Right ventricle myocardium inferior (tissue), 1 donor: Measurements from ENCODE around the gene SLC35E4. TPM values are rescaled to one million over a fixed set of nuclear protein-coding genes. Genes with fewer than 3 reads are reported as not detected.
A peak's percentile ranks its signal among the peaks of the same experiment; 100 is the strongest.

Experiments used
- ATAC-seq: fragments of 200-7000 bp; cut with Tn5 transposase; one replicate; pipeline ENCODE4 v1.9.1; 2020; ENCODE audit warnings: mild to moderate bottlenecking, moderate library complexity
- DNase-seq: peaks from one replicate; pipeline ENCODE4 v3.0.0; 2021; ENCODE audit errors: missing footprints
- intact Hi-C: fragments of 100-400 bp; cut with DNase I; formaldehyde crosslinking; loops from one replicate; pipeline ENCODE4 v1.11.0; 2022
- total RNA-seq: library from RNA; stranded (reverse); fragmentation: NEBNext Ultra II Directional; extraction: Animal tissue kit (Norgen Biotek cat#: 25700); gene quantifications from one replicate; pipeline ENCODE4 v1.2.1, GENCODE V29; 2021
- donor health status: DM: no; HTN: yes; CAD: no; lungs with severe emphysema.

The SLC35E4 gene
- total RNA-seq, 1 donor from 2014 or later: 5.0 TPM

DNA sequence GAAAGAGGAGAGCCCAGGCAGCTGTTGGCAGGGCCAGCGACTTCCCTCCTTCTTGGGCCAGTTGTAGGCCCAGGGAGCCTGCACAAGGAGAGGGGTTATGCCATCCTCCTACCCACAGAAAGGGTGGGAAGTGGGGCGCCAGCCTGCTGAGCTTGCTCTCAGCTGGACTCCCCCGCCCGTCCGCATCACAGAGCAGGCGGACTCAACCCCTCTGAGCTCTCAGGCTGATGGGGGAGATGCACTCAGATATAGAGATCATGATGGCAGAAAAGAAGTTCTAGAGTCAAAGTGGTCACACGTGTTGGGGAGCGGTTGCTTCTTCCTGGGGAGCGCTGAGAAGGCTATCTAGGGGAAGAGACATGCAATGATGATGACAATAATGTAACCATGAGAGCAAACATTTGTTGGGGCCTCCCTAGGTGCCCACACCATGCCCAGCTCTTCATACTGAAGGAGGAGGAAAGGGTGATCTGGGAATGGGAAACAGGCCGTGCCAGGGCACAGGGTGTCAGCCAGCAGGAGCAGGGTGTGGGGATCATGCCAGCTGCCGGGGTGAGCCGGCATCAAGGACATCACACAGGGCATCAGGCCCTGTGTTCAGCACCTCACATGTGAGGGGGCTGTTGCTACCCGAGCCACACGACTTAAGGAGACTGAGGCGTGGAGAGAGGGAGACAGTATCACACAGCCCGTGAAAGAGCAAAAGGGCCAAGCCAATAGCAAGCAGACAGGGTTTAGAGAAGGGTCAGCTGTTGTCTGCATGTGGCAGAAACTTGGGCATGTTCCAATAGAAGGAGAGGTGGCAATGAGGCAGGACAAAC is 7.7 kb downstream of the SLC35E4 start:
- DNase-seq: no peak
- intact Hi-C loops: no loop called here
- peak; percentile 77 for ATAC-seq

DNA sequence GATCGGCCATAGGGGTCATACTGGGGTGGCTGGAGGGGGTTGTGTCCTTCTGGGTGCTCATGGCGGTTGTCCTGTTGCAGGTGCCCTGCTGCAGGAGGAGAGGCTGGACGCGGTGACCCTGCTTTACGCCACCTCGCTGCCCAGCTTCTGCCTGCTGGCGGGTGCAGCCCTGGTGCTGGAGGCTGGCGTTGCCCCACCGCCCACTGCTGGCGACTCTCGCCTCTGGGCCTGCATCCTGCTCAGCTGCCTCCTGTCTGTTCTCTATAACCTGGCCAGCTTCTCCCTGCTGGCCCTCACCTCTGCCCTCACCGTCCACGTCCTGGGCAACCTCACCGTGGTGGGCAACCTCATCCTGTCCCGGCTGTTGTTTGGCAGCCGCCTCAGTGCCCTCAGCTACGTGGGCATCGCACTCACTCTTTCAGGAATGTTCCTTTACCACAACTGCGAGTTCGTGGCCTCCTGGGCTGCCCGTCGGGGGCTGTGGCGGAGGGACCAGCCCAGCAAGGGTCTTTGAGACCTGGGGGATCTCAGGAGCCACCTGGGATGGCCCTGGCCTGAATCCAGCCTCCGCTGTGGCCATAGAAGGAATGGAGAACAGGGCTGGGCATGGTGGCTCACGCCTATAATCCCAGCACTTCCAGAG is 11.1 kb downstream of the SLC35E4 start:
- ATAC-seq: no peak
- intact Hi-C loops: no loop called here
- DNase-seq: no peak

DNA sequence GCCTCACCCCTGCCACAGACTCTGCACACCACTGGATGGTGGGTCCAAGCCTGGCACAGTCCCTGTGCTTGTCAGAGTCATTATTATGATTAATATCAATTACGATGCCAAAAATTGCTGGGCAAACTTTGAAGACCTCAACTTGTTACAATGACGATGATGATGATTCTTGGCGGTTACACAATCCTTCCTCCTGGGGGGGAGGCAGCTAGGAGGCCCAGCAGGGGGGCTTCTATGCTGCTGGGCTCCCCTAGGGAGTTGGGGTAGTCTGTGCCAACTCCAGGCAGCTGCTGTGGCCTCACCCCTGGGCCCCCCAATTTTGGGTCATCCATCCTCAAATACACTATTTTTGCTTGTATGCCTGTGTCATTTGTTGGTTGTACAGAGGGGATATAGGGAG is 12.0 kb downstream of the SLC35E4 start:
- ATAC-seq (no peak), DNase-seq (no peak)
- intact Hi-C loops: no loop called here

DNA sequence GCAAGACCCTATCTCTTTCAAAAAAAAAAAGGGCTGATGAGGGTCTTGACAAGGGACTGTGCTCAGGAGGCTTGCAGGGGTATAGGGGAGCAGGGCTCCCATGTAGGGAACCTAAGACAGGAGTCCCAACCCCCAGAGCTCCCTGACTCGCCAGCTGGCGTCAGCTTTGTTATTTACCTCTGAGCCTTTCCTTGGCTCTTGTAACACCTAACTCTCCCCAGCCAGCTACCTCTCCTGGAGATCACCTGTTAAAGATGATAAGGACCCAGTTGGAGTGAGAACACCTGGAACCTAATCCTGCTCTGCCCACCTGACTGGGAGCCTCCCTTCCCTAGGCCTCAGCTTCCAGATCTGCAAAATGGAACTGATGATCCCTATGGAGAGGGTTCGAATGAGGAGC is 13.2 kb downstream of the SLC35E4 start:
- no peak for DNase-seq
- intact Hi-C loops: no loop called here
- no peak for ATAC-seq

DNA sequence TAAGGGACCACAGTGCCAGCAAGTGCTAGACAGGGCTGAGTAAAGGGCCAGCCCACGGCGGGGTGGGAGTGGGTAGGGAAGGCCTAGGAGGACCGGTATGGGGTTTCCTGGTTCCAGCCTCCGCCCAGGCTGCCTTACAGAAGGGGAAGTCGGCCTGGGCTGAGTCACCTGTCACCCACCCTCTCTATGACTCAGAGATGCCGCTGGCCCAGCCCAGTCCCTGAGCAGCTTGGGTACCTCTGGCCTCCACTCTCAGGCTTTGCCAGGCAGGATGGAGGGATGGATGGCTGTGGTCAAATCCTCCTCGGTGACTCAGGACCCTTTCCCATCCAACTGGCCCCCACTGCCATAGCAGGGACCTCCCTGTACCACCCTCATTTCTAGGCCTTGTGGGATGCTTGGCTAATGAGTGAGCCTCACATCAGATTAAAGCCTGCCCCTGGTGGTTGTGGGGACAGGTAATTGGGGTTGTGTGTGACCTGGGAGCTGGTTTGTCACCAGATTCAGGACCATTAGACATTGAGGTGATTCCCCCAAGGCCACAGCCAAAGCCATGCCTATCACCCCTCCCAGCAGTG is 13.9 kb downstream of the SLC35E4 start:
- ATAC-seq: no peak
- DNase-seq: no peak
- intact Hi-C loops: no loop called here

DNA sequence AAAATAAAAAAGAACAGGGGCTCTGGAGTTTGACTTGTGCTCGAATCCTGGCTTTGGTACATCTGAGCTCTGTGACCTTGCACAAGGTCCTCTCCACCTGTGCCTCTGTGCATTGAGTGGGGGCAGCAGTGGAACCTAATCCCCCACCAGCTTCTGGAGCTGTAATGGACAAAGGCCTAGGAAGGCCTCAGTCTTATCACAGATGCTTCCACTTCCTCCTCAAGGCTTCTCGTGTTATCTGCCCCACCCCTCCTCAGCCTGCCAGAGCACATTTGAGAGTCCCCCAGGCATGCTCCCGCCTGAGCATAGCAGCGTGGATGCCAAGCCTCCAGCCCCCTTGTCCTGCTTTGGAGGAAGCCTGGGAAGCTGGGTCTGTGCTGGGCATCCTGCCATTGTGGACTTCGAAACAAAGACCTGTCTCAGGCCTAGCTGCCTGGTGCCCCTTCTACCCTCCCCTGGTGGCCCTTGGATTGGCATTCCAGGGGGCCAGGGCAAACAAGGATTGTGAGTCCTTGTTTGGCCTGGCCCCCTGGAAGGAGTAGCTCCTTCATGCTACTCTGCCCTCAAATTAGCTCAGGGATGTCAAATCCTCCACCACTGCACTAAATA is 15.0 kb downstream of the SLC35E4 start:
- ATAC-seq (no peak), DNase-seq (no peak)
- intact Hi-C loops: no loop called here

DNA sequence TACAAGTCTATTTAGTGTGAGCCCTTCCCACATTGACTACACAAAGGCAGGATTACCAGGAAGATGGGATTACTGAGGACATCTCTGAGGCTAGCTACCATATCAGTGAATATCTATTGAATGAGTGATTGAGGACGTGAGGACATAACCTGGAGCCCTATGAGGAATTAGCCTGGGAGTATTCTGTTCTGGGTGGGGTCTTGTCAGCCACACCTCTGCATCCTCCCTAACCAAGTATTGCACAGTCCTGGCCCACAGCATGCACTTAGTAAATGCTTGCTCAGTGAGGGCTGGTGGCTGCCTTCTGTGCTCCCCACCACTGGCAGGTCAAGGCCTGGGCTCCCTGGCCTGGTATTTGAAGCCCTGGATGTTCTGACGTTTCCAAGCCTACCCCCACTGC is 17.3 kb downstream of the SLC35E4 start:
- ATAC-seq (no peak), DNase-seq (no peak)
- intact Hi-C loops: no loop called here

DNA sequence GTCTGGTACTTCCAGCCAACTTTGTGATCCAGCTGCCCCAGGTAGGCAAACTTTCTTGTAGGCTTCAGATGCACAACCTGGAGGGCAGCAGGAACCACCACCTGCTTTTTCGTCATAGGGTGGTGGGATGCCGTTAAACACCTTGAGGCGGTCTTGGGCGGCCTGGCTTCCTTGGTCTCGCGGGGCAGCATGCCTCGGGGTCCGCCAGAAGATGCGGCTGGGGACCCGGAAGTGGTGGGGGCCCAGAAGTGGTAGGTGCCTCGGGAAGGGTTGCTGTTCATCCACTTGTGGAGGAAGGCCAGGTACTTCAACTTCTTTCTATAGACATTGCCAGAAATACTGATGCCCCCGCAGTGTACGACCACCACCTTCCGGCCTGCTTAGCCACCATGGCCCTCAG is 18.8 kb downstream of the SLC35E4 start:
- intact Hi-C loops: no loop called here
- DNase-seq (no peak), ATAC-seq (no peak)

DNA sequence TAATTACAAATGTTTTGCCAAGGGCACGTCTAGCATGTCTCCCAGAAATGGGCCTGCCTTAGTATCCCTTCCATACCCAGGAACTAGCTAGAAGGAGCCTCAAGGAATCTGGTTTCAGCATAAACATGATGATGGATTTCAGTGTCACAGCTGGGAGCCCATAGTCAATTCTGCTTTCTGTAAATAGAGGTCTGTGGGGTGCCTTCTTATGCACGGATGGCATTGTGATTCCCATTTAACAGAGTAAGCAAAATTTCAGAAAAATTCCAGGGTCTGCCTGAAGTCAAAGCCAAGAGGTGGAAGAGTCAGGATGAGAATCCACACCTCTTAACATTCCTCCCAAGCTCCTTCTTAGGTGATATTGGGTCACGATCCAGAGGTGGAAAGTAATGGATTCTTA is 20.0 kb downstream of the SLC35E4 start:
- intact Hi-C loops: no loop called here
- no peak for ATAC-seq

DNA sequence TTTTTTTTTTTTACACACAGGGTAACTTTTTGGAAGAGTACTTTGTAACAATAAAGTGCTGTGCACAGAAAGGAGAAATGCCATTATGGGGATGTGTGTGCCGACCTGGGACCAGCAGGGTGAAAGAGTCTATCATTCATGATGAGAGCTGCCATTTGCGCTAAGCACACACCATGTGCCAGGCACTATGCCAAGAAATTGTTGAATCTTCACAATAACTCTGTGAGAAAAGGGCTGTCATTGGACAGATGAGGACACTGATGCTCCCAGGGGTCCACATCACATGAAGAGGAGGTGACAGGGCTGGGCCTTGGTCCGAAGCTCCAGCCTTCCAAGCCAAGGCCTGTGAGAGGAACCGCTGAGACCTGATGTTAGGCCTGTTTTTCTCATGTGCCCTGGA is 26.5 kb downstream of the SLC35E4 start:
- DNase-seq (no peak), ATAC-seq (no peak)
- intact Hi-C loops: no loop called here

More for the DNA sequence above, 20.0 kb downstream of the SLC35E4 start:
- no peak for DNase-seq

DNA sequence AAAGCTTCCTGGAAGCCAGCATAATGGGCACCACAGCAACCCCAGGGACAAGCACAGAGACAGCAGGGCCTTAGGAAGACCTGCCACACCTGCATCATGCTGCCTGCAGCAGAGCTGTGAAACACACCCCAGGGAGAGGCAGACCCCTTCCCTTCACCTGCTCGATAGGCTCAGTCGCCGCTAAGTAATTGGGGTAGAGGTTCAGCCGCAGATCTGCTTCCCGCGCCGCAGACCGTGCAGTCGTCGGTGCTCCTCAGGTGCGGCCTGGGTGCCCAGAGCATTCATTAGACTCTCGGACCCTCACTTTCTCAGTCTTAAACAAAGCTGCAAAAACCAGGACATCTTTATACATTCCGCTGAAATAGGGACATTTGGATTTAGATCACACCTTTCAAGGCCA is 29.2 kb downstream of the SLC35E4 start:
- intact Hi-C loops: no loop called here
- no peak for ATAC-seq

DNA sequence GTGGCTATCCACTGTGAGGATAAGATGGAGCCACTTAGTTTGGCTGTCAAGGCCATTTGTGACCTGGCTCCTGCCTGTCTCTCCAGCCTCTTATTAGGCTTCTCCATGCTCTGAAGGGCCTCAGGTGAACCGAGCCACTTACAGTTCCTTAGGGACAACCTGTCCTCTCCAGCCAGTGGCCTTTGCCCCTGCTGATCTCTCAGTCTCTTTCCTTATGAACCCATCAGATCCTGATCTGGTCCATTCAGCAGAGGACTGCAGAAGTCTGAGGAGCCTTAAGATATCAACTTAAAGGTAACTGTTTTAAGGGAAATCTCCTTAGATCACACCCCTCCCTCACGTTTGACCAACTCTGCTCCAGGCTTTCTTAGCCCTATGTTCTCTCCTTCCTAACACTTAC is 29.7 kb downstream of the SLC35E4 start:
- ATAC-seq: no peak
- no peak for DNase-seq
- intact Hi-C loops: no loop called here

More for the DNA sequence above, 29.2 kb downstream of the SLC35E4 start:
- DNase-seq: no peak

DNA sequence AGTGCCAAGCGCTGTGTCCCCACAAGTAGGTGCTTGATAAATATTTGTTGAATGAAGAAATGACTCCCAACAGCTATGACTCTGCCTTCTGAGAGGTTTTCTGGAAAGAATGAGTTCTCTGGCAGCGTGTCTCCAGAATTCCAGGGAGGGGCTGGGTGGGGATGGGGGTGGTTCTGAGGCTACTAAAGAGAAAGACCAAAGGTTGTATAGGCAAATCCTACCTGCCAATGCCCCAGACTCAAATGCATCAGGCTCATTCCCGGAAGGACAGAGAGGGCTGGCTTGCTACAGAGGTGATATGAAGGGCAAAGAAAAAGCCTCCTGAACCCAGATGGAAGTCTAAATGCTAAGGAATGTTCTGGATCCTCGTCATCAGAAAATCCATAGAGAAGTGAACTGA is 30.2 kb downstream of the SLC35E4 start:
- intact Hi-C loops: no loop called here
- DNase-seq: no peak
- no peak for ATAC-seq

DNA sequence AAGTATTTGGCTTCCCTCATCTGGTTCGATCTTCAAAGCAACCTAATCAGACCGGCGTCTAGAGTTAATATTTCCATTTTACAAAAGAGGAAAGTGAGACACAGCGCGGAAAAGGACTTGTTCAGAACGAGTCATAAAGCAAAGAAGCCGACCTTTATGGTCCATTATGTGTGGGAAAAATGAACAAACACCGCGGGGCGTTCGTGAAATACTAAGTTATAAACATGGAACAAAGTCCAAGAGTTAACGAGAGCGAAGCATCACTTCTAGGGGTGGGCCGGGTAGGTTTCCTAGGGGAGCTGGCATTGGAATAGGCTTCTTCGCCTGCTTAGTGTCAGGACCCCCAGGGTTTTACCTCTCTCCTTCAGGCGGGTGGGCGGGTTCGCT is 31.5 kb downstream of the SLC35E4 start:
- ATAC-seq (no peak), DNase-seq (no peak)
- intact Hi-C loops: loop anchor here (1.0 kb wide), 1 partner anchor 32 kb away; the partner anchor contains the start of gene SLC35E4

DNA sequence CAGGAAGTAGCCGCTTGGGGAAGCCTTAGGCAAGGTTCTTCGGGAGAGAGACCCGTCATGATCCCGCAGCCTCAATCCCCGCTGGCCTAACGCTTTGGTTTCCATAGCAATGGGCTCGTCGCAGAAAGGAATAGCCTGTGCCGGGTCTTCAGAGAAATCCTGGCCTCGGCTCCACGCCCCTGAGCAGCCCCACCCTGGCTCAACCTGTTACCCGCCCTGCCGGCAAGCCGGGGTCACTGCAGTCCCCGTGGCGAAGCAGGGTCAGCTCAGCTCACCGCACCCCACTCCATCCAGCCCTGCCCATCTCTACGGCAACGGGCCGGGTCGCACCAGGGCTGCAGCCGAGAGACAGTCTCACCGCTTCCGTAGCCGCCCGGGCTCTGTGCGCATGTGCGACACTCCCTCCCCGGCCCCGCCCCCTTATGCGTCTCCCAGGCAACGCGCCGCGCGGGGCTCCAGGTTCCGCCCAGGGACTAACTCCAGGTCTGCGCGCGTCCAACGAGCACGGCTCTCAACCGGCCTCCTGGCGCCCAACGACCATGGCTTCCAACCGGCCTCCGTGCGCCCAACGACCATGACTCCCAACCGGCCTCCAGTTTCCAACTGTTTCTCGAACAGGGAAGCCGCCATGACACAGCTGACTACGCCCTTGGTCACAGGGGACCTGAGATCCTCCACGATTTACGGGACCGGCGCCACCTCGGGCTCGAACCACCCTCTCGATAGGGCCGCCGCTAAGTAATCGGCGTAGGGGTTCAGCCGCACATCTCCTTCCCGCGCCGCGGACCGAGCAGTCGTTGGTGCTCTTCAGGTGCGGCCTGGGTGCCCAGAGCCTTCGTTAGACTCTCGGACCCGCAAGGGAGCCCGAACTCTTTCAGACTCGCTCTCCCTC is 32.2 kb downstream of the SLC35E4 start, which contains the start of gene DUSP18:
DUSP18 (minus strand) TSS at position 382 of the 892 bp plus-strand sequence. CDS start 3,872 bp downstream, outside the sequence.
- intact Hi-C loops: loop anchor here (1.0 kb wide), 1 partner anchor 32 kb away; the partner anchor contains the start of gene SLC35E4
- peak; percentile 98 for DNase-seq
- peak; percentile 99 for ATAC-seq

DNA sequence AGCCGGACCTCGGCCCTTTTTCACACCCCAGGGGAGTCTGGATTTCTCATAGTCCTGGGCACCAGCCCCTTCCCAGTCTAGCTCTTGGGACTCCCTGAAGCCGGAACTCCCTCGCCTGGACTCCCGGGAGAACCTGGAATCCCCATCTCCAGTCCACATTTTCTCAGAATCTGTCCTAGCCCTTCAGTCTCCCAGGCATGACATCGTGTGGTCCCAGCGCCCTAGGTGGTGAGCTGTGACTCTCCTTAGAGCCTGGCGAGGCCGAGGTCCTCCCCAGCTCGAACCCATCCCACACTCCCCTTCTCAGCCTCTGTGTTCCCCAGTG is 32.8 kb downstream of the SLC35E4 start:
- ATAC-seq: no peak
- no peak for DNase-seq
- intact Hi-C loops: no loop called here

DNA sequence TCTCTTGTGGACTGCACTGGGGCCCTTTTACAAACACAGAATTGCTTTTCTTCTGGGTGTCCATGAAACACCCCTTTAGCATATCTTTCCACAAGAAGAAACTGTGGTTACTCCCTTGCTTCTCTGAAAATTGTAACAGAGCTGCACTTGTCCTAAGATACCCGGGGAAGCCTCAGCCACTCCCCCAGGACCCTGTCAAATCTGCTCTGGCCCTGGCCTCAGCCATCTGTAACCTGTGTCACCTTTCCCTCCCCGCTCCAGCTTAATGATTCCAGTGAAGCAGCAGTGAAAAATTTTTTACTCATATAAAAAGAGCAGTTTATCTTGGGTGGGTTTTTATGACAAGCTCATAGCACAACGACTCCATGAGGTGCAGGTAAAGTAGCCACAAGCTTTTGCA is 35.5 kb downstream of the SLC35E4 start:
- intact Hi-C loops: no loop called here
- no peak for ATAC-seq
- no peak for DNase-seq

DNA sequence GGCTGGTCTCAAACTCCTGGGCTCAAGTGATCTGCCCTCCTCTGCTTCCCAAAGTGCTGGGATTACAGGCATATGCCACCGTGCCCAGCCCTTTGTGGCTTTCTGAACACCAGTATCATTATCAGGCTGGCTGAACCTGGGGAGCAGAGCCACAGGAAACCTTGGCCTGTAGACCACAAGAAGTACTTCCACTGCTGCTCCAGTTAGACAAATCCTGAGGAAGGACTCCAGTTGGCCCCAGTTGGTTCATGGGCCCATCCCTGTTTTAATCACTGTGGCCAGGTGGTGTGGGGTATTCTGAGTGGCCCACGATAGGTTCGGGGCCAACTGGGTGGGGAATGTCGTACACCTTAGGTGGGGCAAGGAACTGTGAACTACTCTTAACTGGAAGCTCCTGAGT is 37.6 kb downstream of the SLC35E4 start:
- no peak for DNase-seq
- ATAC-seq: no peak
- intact Hi-C loops: no loop called here

DNA sequence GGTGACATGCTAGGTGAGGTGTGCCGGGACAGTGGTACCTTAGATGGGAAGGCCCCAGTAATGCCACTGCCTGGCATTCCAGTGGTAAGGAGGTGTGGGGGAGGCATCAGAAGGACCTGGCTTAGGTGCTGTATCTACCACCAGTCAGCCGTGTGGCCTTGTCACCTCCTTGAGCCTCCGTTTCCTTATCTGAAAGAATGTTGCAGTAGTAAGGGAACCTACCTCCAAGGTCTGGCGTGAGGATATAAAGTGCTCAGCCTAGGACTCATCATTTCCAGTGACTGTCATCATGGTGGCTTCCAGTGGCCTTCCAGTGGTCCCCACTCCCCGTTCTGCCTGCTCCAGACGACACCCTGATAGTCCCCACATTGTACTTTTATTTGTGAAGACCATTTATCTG is 38.9 kb downstream of the SLC35E4 start:
- ATAC-seq (no peak), DNase-seq (no peak)
- intact Hi-C loops: no loop called here
